LNCAP (cell line): ENCODE data around the gene UGDH.

Experiments used
- CTCF ChIP-seq: fragments of 450-650 bp; IDR thresholded peaks from 2 replicates; pipeline ENCODE4 v1.5.1; 2017; ENCODE audit warnings: mild to moderate bottlenecking

Gene UGDH

GRCh38 chr4:39451423-39452023 is 75.7 kb downstream of the UGDH start:
- TF ChIP-seq CTCF = no peak

DNA sequence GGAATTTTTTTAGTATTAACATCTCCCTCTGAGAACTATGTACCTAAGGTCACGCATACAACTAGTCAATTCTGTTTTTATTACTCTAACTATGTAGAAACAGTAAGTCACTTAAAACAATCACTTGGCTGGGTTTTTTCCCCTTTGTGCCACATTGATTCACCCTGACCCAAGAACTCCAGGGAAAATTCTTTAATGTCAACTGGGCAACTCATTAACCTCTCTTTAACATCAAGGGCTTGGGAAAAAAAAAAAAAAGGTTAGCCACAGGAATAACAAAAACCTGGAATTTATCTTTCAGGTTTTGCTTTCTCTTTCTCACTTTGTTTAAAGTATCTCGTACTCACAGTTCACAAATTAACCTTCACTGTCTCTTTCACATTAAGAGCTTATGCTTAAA is 76.6 kb downstream of the UGDH start:
- TF ChIP-seq CTCF = no peak
